NCI-H748 treated with DMSO at 0.1 percent for 48 hours (cell line): ENCODE results near the gene RELCH.
A peak's percentile ranks its signal among the peaks of the same experiment; 100 is the strongest.

Experiments
- DNase-seq: peaks from one replicate; lab custom pipeline; 2025; lab: John Stamatoyannopoulos, UW

Gene RELCH

GRCh38 chr18:62187543-62188510 lies 772 bp downstream of the RELCH start:
- peak; percentile 63 for DNase-seq

DNA sequence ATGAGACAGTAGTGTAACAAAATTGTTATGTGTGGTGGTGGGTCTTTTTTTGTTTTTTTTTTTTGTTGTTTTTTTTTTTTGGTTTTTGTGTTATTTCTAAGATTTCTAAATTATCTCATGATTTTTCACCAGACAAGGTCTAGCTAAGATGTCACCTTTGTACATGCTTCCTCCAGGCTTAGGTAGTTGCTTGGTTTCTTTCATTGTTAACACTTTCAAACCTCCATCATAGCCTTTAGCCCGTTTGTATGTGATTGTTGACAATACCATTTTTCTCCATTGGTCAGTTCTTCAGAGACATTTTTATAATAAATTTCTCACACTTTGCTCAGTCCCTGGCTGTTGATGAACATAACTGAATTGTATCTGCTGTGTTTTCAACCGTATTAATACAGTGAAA lies 2.2 kb downstream of the RELCH start:
- no peak for DNase-seq

DNA sequence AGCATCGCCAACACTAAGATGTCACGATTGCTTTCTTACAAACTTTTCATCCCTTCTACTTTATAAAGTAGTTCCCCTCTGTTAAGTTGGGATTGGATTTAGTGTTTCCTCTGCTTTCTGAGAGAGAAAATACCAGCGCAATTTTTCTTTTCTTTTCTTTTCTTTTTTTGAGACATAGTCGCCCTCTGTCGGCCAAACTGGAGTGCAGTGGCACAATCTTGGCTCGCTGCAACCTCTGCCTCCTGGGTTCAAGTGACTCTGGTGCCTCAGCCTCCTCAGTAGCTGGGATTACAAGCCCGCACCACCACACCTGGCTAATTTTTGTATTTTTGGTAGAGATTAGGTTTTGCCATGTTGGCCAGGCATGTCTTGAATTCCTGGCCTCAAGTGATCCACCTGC lies 9.0 kb downstream of the RELCH start:
- no peak for DNase-seq

- DNase-seq, result no peak
Measured at GRCh38 chr18:62196980-62197379, 9.9 kb downstream of the RELCH start.

DNA sequence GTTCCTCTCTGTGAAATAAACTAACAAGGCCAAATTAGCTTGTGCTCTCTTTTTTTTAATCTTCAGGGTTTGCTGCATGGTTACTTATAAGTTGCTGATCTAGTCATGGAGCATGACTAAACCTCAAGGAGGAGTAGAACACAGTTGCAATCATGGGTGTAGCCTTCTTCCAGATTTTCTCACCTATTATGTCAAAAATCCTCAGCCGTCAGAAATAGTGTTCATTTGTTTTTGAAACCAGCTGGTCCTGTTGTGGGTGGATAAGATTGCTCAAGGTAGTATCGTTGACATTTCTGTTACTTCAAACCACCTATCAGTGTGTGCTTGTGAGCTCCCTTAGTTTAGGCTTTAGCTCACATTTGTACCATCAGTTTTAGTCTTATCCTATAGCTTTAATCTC lies 11.2 kb downstream of the RELCH start:
- no peak for DNase-seq

DNA sequence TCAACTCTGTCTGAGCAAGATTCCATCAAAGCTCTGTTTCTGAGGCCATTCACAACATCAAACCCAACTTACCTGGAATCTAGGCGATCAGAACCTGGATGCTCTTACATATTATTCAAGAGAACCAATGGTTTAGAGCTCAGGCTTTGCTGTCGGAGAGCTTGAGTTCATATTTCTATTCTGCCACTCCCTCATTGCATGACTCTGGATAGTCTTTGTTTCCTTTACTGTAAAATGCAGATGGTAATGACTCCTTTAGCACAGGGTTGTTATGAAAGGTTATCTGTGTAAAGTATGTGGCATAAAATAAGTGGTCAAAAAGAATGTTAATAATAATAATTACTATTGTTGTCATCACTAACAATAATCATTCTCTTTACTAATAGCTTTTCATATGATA lies 12.6 kb downstream of the RELCH start:
- DNase-seq, result no peak

GRCh38 chr18:62200121-62200914 lies 13.3 kb downstream of the RELCH start:
- DNase-seq, result no peak

- DNase-seq, result no peak
Measured at GRCh38 chr18:62201870-62202269, 14.8 kb downstream of the RELCH start.

DNA sequence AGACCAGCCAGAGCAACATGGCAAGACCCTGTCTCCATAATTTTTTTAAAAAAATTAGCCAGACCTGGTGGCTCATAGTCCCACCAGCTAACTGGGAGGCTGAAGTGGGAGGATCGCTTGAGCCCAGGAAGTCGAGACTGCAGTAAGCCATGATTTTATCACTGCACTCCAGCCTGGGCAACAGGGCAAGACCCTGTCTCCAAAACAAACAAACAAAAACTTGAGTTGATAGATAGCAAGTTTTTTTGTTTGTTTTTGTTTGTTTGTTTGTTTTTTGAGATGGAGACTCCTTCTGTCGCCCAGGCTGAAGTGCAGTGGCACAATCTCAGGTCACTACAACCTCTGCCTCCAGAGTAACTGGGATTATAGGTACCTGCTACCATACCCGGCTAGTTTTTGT lies 18.8 kb downstream of the RELCH start:
- no peak for DNase-seq

GRCh38 chr18:62206593-62206992 lies 19.5 kb downstream of the RELCH start:
- no peak for DNase-seq

- DNase-seq, result no peak
Measured at GRCh38 chr18:62209046-62209445, 22.0 kb downstream of the RELCH start.

DNA sequence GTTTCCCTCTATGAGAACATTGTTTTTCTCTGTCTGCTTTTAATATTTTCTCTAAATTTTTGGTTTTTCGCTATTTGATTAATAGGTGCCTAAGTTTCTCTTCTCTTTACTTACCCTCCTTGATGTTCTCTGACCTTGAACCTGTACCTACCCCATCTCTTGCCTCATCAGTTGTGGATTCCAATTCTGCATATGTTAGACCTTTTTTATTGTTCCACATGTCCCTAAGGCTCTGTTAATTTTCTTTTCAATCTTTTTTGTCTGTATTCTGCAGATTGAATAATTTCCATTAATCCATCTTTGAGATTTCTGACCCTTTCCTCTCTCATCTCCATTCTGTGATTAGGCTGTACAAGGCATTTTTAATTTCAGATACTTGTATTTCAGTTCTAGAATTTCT lies 23.1 kb downstream of the RELCH start:
- DNase-seq, result no peak

GRCh38 chr18:62211325-62211828 lies 24.3 kb downstream of the RELCH start:
- no peak for DNase-seq

GRCh38 chr18:62214790-62215189 lies 27.7 kb downstream of the RELCH start:
- DNase-seq, result no peak

DNA sequence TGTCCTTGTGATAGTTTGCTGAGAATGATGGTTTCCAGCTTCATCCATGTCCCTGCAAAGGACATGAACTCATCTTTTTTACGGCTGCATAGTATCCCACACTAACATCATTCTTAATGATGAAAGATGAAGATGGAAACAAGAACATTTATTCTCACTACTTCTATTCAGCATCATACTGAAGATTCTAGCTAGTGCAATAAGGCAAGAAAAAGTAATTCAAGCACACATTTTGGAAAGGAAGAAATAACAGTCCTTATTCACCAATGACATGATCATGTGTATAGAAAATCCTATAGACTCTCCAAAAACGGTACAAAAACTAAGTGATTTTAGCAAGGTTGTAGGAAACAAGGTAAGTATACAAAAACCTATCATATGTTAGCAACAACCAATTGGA lies 37.2 kb downstream of the RELCH start:
- no peak for DNase-seq

DNA sequence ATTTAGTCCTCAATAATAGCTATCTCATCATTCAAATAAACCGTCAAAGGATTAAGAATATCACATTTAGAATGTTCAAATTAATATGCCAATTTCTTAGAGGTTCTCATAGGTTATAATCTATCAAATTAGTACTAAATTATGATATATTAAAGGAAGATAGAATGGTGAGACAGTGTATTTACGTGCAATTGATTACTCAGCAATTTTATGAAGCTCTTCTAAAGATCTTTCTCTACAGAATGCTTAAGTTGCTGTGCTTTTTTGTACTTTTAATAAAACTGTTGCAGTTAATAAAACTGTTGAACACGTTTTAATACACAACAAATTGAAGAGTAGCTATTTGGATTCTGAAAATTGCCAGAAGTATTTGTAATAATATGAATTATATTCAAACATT lies 39.0 kb downstream of the RELCH start:
- no peak for DNase-seq

GRCh38 chr18:62236252-62236651 lies 49.2 kb downstream of the RELCH start:
- DNase-seq, result no peak

DNA sequence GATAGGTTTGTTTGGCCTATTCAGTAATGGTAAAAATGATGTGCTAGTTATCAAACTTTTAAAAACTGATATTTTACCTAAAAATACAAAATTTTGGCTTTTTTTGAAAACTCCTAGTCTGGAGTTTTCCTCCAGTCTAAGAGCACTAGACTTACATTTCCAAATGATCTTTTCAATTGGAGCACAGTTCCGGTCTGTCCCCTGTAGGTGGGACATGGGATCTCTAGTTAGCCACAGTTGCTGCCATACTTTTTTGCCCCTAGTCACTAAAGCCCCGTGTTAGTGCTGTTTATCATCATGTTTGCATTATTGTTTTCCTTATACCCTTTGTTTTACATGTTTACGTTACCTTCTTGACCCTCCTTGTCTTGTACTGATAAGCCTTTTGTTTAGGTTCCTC lies 52.4 kb downstream of the RELCH start:
- DNase-seq, result no peak

DNA sequence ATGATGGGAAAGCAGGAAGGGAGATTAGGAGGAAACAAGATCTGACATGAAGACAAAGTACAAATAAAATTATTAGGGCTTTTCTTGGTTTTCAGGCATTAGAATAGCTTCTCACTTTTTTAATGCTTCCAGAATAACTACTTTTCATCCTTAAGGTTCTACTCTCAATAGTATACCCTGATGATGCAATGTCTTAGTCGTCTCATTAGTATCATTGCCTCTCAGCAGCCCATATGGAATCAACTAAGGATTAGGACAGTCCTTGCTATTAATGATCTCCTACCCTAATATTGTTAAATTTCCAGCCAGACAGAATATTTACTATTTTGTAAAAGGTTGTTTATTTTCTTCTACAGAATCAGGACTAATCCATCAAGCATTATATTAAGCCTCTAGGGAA lies 55.9 kb downstream of the RELCH start:
- no peak for DNase-seq

GRCh38 chr18:62245177-62245576 lies 58.1 kb downstream of the RELCH start:
- DNase-seq, result no peak

GRCh38 chr18:62245699-62246098 lies 58.6 kb downstream of the RELCH start:
- no peak for DNase-seq

GRCh38 chr18:62248313-62248712 lies 61.3 kb downstream of the RELCH start:
- DNase-seq, result no peak
